ENCODE results near the gene TRRAP.

Gene TRRAP

DNA sequence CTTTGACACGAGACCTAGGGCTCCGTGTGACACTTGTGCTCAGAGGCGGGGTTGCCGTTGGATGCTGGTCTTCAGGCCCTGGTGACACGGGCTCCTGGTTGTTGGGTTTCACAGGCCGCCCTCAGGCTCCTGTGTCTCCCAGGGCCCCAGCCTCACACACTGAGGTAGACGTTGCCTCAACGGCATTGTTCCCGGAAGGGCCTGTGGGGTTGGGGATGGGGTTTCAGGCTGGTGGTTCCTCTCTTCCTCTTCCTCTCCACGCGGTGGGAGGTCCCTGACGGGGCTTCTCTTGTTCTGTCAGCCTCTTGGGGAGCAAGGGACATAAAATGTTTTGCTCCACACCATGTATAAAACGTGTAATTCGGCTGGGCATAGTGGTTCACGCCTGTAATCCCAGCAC lies 125.1 kb downstream of the TRRAP start:
- TF ChIP-seq, protein P1, sequence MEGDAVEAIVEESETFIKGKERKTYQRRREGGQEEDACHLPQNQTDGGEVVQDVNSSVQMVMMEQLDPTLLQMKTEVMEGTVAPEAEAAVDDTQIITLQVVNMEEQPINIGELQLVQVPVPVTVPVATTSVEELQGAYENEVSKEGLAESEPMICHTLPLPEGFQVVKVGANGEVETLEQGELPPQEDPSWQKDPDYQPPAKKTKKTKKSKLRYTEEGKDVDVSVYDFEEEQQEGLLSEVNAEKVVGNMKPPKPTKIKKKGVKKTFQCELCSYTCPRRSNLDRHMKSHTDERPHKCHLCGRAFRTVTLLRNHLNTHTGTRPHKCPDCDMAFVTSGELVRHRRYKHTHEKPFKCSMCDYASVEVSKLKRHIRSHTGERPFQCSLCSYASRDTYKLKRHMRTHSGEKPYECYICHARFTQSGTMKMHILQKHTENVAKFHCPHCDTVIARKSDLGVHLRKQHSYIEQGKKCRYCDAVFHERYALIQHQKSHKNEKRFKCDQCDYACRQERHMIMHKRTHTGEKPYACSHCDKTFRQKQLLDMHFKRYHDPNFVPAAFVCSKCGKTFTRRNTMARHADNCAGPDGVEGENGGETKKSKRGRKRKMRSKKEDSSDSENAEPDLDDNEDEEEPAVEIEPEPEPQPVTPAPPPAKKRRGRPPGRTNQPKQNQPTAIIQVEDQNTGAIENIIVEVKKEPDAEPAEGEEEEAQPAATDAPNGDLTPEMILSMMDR (IDR thresholded peaks at IDR 0.05; ENCODE audit: borderline replicate concordance, control extremely low read depth, extremely low read depth, insufficient read depth, missing control alignments), result no peak
- DNase-seq (ENCODE audit: low spot score), result no peak
- in situ Hi-C loops (cut with MboI; ENCODE audit: low sequenced_read_pairs, unreplicated experiment), result no loop called here

DNA sequence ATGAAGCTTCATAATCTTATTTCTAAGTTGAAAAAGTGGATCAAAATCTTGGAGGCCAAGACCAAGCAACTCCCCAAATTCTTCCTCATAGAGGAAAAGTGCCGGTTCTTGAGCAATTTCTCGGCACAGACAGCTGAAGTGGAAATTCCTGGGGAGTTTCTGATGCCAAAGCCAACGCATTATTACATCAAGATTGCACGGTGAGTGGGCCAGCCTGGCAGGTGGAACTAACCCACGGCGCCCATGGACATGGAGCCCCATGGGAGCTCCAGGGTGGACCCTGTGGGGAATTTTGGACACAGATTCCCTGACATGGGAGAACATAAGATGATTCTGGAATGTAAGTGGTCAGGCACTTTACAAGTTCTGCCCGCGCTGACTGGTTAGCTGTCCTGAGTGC lies 125.9 kb downstream of the TRRAP start:
- TF ChIP-seq, protein P1 (IDR thresholded peaks at IDR 0.05; ENCODE audit: borderline replicate concordance, control extremely low read depth, extremely low read depth, insufficient read depth, missing control alignments), result no peak
- in situ Hi-C loops (cut with MboI; ENCODE audit: low sequenced_read_pairs, unreplicated experiment), result no loop called here
- no peak for DNase-seq (ENCODE audit: low spot score)

DNA sequence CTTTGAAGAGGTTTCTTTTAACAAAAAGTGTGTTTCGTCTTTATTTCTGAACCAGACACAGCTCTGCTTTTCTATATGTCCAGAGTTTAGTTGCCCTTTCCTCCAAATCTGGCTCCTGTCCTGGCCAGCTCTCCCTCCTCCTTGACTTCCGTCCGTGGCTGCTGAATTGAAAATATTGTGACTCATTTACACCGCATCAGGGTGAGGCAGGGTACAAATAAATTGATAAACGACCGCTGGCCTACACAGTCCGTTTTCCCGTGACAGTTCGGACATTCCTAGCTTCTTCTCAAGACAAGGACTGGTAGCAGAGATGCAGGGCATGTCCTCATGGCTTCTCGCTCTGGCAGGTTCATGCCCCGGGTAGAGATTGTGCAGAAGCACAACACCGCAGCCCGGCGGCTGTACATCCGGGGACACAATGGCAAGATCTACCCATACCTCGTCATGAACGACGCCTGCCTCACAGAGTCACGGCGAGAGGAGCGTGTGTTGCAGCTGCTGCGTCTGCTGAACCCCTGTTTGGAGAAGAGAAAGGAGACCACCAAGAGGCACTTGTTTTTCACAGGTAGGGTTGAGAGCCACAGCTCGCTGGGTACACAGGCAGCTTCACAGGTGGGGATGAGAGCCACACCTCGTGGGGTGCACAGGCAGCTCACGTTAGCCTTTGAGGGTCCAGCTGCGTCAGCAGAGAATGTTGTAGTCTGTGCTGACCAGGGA lies 126.6 kb downstream of the TRRAP start:
- TF ChIP-seq, protein P1 (IDR thresholded peaks at IDR 0.05; ENCODE audit: borderline replicate concordance, control extremely low read depth, extremely low read depth, insufficient read depth, missing control alignments), result no peak
- in situ Hi-C loops (cut with MboI; ENCODE audit: low sequenced_read_pairs, unreplicated experiment), result no loop called here
- DNase-seq (ENCODE audit: low spot score), result no peak

- in situ Hi-C loops (cut with MboI; ENCODE audit: low sequenced_read_pairs, unreplicated experiment), result no loop called here
- DNase-seq (ENCODE audit: low spot score), result peak; percentile 72
- TF ChIP-seq, protein P1 (IDR thresholded peaks at IDR 0.05; ENCODE audit: borderline replicate concordance, control extremely low read depth, extremely low read depth, insufficient read depth, missing control alignments), result no peak
Measured at GRCh38 chr7:99005776-99006175, 127.4 kb downstream of the TRRAP start.

GRCh38 chr7:99006739-99007424 lies 128.6 kb downstream of the TRRAP start:
- TF ChIP-seq, protein P1 (IDR thresholded peaks at IDR 0.05; ENCODE audit: borderline replicate concordance, control extremely low read depth, extremely low read depth, insufficient read depth, missing control alignments), result no peak
- DNase-seq (ENCODE audit: low spot score), result no peak
- in situ Hi-C loops (cut with MboI; ENCODE audit: low sequenced_read_pairs, unreplicated experiment), result no loop called here

DNA sequence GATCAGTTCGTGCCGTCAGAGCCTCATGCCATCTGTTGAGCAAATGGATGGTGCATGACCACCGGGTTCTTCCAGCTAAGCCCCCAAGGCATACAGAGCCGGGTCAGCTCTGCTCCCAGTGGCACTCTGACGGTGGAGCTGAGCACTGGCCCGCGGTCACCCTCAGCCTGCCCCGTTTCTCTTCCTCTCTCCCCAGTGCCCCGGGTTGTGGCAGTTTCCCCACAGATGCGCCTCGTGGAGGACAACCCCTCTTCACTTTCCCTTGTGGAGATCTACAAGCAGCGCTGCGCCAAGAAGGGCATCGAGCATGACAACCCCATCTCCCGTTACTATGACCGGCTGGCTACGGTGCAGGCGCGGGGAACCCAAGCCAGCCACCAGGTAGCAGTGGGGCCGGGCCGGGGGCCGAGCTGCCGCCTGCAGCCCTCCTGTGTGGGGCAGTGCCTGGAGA lies 129.9 kb downstream of the TRRAP start:
- TF ChIP-seq, protein P1 (IDR thresholded peaks at IDR 0.05; ENCODE audit: borderline replicate concordance, control extremely low read depth, extremely low read depth, insufficient read depth, missing control alignments), result no peak
- in situ Hi-C loops (cut with MboI; ENCODE audit: low sequenced_read_pairs, unreplicated experiment), result no loop called here
- no peak for DNase-seq (ENCODE audit: low spot score)
